GM18517 (cell line): ENCODE data around the gene THAP4.
"Not testable (repeated sequence)": the region's sequence is repeated elsewhere in the genome, so short reads cannot be mapped to it uniquely, and the experiment has no call there.

Experiments used
- ATAC-seq: cut with Tn5 transposase; IDR thresholded peaks from one replicate; pipeline ENCODE4 v1.9.1; 2021; ENCODE audit warnings: mild to moderate bottlenecking, moderate library complexity; ENCODE audit not compliant: unreplicated experiment

THAP4 gene

DNA sequence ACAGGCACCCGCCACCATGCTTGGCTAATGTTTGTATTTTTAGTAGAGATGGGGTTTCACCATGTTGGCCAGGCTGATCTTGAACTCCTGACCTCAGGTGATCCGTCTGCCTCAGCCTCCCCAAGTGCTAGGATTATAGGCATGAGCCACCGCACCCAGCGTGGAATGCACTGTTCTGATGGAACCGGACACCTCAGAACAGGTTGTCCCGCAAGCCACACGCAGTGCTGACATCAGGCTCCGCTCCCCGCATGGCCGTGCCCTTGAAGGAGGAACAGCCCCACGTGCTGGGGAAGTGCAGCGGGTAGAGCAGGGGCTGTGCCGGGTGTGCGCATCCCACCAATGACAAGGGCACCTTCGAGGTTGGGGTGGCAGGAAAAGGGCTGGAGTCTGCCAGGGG is 69.7 kb downstream of the THAP4 start:
- not testable (repeated sequence) for ATAC-seq

DNA sequence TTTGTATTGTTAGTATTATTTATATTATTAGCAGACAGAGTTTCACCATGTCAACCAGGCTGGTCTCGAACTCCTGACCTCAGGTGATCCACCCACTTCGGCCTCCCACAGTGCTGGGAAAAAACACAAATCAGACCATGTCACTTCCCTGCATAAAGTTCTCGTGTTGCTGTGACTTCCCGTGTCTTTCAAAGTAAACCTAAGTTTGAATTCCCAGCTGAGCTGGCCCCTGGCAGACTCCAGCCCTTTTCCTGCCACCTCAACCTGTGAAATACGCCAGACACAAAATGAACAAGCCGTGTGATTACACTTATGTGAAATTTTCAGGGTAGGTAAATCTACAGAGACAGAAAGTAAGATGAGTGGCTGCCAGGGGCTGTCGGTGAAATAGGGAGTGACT is 70.5 kb downstream of the THAP4 start:
- no peak for ATAC-seq

DNA sequence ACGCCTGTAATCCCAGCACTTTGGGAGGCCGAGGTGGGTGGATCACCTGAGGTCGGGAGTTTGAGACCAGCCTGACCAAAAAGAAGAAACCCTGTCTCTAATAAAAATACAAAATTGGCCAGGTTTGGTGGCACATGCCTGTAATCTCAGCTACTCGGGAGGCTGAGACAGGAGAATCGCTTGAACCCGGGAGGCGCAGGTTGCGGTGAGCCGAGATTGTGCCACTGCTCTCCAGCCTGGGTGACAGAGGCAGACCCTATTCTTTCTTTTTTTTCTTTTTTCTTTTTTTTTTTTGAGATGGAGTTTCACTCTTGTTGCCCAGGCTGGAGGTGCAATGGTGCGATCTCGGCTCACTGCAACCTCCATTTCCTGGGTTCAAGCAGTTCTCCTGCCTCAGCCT is 70.9 kb downstream of the THAP4 start:
- ATAC-seq, result not testable (repeated sequence)

DNA sequence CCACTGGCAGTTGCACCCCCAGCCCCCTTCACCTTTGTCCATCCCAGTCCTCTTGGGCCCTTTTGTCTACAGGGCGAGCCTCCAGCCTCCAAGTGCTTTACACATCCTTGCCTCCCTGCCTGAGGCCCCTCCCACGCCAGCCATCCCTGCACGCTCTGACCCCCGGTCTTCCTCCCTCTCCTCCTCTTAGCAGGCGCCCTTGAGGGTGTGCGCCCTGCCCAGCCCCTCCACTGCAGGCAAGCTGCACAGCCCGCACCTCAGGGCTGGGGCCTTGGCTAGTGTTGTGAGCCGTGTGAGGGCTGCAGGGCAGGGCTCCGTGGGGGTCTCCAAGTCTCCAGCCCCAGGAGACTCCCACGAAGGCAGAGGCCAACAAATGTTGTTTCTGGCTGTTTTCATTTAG is 71.5 kb downstream of the THAP4 start:
- ATAC-seq, result no peak

DNA sequence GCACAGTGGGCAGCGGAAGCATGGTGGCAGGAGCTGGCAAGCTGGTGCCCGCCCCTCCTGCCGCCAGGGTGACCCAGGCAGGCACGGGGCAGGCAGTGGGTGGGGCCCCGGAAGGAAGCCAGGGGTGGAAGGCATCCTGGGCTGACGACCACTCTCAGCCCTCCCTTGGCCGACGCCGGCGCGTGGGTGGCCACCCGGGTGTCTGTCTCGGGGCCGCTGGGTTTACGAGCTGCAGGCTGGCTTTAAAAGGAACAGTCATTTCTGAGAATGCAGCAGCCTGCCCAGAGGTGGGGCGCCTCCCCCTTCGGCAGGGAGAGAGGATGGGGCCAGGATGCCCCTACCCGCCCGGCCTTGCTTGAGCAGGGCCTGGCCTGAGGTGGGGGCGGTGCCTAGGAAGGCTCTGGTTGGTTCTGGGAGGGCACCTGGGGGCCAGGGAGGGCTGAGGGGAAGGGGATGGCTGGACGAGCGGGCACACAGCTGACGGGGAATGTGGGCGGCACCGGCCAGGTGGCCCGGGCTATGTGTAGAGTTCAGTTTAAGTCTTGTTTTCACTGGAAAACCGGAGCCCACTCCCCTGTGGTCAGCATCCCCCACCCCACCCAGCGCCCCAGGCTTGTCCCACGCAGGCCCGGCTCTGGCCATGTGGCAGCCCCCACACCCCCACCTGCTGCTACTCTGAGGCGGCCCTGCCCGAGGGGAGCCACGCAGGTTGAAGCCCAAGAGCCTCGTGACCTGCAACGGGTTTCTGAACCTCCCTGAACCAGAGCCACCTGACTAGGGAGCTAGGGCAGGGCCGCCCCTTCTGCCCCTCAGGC is 72.2 kb downstream of the THAP4 start:
- no peak for ATAC-seq

- no peak for ATAC-seq
Observed at GRCh38 chr2:241563981-241564595, 72.9 kb downstream of the THAP4 start.

DNA sequence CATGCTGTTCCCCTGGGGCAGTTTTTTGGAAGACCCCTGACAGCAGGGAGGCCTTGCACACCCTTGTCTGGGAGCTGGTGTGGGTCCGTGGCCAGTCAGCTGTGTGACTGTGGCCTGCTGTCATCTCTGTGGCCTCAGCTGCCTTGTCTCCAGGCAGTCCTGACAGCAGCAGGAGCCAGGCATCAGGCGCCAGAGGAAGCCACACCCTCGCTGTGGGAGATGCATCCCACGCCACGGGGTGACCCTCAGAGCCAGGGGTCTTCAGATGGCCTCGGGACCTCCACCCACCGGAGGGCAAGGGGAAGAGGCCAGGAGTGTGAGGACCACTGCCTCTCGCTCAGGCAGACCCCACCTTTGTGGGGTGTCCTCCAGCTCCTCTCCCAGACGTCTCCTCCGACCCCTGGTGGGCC is 73.4 kb downstream of the THAP4 start:
- no peak for ATAC-seq

DNA sequence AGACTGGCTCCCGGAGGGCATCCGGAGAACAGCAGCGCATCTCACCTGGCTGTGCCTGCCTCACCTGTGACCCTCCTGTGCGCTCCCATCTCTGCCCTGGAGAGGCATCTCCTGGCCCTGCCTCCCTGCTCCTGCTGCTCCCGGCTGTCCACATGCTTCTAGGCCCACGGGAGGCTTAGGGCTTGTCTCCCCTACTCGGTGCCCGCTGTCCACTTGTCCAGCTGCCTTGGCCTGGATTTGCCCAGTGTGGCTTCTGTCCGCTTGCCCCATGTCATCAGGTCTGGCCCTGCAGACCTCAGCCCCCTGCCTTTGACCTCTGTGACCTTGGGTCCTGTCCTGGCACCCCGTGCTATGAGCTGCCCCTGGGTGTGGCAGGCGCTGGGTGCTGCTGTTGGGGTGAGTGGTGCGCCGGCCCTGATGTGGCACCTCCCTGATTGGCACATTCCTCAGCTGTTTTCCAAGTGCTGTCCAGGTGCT is 73.9 kb downstream of the THAP4 start:
- no peak for ATAC-seq

DNA sequence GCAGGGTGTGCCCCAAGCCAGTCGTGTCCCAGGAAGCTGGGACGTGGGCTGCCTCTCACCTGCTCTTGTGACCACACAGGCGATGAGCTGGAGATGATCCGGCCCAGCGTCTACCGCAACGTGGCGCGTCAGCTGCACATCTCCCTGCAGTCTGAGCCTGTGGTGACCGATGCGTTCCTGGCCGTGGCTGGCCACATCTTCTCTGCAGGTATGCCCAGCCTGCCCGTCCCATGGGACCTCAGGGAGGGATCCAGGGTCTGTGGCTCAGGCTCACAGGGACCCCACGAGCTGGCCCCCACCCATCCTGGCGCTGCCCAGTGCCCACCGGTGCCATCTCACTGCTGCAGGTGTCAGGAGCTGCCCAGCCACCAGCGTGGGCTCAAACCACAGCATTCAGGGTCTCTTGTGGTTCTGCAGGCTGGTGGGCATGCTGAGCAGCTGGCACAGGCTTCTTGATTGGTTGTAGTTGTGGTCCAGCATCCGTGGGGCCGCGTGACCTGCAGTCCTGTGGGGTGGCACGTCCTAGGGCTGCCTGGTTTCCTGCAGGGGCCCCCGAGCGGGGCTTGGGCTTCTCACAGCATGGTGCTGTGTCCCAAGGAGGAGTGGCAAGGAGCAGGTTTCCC is 74.6 kb downstream of the THAP4 start:
- ATAC-seq, result no peak

DNA sequence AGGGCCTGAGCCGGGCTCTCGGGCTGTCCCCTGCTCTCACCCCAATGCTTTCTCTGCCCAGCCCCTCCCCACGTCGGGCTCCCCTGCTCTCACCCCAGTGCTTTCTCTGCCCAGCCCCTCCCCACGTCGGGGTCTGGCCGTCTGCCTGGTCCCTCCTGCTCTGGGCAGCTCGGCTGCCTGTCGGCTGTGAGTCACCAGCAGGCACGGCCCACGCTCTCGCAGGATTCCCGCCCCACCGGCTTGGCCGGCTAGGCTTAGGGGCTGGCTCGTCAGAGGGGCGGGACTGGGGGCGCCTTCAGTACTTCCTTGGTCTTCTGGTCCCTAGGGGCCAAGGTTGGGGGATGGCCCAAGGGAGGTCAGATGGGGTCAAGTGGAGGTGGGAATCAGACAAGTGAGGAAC is 75.1 kb downstream of the THAP4 start:
- no peak for ATAC-seq

- ATAC-seq, result no peak
Observed at GRCh38 chr2:241560883-241561474, 76.0 kb downstream of the THAP4 start.

GRCh38 chr2:241560162-241560882 is 76.6 kb downstream of the THAP4 start:
- ATAC-seq, result no peak

- ATAC-seq, result no peak
Observed at GRCh38 chr2:241559323-241560161, 77.4 kb downstream of the THAP4 start.

- no peak for ATAC-seq
Observed at GRCh38 chr2:241558532-241559322, 78.2 kb downstream of the THAP4 start, which contains the start of gene BOK. Gene BOK, plus strand, starts transcription at chr2:241558745. Its CDS starts 739 bp downstream, at chr2:241559484.

DNA sequence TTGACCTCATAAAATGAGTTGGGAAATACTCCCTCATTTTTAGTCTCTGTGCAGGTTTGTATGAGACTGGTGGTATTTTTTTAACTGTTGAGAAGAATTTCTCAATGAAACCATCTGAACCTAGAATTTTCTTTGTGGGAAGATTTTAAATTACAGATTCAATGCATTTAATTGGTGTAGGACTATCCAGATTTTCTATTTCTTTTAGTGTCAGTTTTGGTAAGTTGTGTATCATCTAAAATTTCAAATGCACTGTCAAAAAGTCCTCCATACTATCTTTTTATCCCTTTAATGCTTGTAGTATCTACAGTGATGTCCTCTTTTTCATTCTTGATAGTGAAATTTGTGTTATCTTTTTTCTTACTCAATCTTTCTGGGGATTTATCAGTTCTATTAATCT is 80.2 kb downstream of the THAP4 start:
- ATAC-seq, result no peak

DNA sequence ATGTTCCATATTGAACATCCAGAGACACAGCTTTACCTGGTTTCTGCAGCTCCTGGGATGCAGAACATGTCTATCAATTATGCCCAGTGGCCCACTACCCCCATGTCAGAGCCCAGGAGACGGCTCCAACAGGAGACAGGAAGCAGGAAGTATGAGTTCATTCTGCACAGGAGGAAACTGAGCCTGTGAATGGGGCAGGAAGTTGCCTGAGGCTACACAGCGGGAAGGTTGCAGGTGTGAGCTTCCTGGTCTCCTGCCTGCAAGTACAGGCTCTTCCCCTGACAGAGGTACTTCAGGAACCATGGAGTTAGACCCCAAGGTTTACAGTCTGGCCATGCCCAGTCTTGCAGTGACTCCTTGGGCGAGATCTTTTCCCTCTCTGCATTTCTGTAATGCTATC is 81.2 kb downstream of the THAP4 start:
- no peak for ATAC-seq

DNA sequence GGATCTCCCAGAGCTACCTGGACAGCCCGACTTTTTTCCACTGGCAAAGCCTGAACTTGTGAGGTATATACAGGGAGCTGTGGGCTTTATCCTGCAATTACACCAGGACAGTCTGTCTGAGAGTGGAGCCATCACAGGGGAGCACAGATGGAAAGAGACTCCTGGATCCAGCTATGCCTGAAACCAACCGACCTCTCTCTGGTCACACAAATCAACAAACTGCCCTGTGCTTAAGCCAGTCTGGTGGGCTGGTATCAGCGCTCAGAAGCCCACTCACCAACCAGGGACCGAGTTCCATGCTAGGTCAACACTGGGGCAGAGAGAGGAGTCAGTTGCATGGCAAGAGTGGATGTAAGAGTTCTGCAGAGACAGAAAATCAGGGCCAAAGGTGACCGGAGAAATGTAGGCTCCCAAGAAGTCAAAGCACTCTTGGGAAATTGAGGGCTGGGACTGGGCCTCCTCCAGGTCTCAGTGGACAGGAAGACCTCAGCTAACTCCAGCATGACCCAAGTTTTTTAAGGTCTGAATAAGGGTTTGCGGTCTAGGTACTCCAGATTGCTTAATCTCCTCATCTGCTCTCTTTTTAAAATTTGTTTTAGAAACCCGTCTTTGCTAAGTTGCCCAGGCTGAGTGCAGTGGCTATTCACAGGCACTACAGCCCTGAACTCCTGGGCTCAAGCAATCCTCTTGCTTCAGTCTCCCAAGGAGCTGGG is 82.2 kb downstream of the THAP4 start:
- ATAC-seq, result no peak

DNA sequence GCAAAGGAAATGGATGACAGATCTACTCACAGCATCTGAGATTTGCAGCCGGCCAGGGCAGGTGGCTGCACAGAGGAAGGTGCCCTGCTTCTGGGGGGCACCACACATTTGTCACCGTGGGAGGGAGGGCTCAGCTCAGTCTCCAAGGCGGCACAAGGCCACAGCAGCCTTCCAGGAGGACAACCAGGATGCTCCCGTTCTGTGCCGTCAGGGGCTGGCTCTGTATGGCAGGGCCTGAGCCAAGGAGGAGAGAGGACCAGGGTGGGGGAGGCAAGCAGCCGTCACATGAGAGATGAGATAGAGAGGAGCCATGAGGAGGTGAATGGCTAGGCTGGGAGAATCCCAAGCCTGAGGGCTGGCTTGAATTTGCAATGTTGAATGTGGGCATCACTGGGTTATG is 83.0 kb downstream of the THAP4 start:
- ATAC-seq, result no peak

DNA sequence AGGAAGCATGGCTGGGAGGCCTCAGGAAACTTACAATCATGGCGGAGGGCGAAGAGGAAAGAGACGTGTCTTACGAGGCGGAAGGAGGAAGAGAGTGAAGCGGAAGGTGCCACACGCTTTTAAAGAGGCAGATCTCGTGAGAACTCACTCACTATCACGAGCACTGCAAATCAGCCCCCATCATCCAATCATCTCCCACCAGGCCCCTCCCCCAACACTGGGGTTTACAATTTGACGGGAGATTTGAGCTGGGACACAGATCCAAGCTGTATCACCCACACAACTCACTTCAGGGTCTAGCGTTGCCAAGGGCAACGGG is 83.5 kb downstream of the THAP4 start:
- no peak for ATAC-seq
